MM.1S (cell line): ENCODE data around the gene GIT1.

Source experiments
- CTCF ChIP-seq: fragments of 300-600 bp; sonication (generic); IDR thresholded peaks from 2 replicates; pipeline ENCODE4 v1.5.1; 2016; ENCODE audit warnings: antibody characterized with exemption, low read length, mixed read lengths
- EZH2 ChIP-seq: fragments of 300-600 bp; sonication (generic); optimal IDR thresholded peaks from 2 replicates; pipeline ENCODE3; 2017; ENCODE audit warnings: low read depth, mild to moderate bottlenecking, antibody characterized with exemption, low read length, mixed read lengths
- EZH2phosphoT487 ChIP-seq: fragments of 300-600 bp; sonication (generic); IDR thresholded peaks from 2 replicates; pipeline ENCODE4 v1.6.1; 2018; ENCODE audit warnings: antibody characterized with exemption, low read length

- TF ChIP-seq CTCF (peak; percentile 28), EZH2 (no peak), EZH2phosphoT487 (no peak)
These were observed 23.6 kb downstream of the GIT1 start for GRCh38 chr17:29565643-29566472.
